GM21576 (cell line): ENCODE results near the gene FRMD5.

Experiments
- ATAC-seq: cut with Tn5 transposase; IDR thresholded peaks from one replicate; pipeline ENCODE4 v1.9.1; 2021; ENCODE audit warnings: mild to moderate bottlenecking, moderate library complexity; ENCODE audit not compliant: unreplicated experiment

Gene FRMD5

GRCh38 chr15:44163370-44163769, 31.7 kb downstream of the FRMD5 start:
- ATAC-seq, result no peak

DNA sequence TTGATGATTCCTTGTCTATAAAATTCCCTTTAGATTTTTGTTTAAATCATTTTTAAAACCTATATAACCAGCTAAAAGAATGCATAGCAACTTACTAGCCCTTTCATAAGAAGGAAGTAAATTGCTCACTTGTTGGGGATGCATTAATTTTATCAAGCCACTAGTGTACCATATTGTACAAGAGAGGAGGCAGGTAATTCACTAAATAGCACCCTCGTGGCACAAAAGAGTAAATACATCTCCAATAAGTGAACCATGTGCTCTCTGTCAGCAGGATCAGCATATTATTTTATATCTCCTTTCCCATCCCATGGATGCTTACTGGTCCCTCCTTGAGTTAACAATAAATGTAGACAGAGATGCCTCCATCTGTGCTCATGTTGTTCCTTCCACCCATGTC, 34.3 kb downstream of the FRMD5 start:
- ATAC-seq, result no peak

- no peak for ATAC-seq
Measured at GRCh38 chr15:44159492-44159891, 35.6 kb downstream of the FRMD5 start.

- no peak for ATAC-seq
Measured at GRCh38 chr15:44158111-44158510, 37.0 kb downstream of the FRMD5 start.

DNA sequence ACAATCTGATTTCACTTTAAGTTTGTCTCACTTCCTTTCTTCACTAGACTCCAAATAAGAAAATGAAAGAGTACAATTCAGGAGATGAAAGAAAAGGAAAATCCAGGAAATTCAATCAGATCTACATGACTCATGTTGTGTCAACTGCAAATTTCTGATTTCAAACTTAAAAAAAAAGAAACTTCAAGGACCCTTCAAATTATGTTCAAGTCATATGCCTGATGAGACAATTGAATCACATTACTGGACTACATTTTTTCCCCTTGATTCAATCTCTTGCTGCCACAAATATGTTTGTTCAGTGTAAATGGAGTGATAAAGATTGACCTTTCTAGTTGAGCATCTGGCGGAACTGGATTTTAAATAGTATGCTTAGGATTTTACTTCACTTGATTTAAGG, 37.4 kb downstream of the FRMD5 start:
- no peak for ATAC-seq

- ATAC-seq, result no peak
Measured at GRCh38 chr15:44153352-44153751, 41.7 kb downstream of the FRMD5 start.

GRCh38 chr15:44149224-44149623, 45.8 kb downstream of the FRMD5 start:
- ATAC-seq, result no peak

- no peak for ATAC-seq
Measured at GRCh38 chr15:44148580-44148979, 46.5 kb downstream of the FRMD5 start.

GRCh38 chr15:44147636-44148035, 47.4 kb downstream of the FRMD5 start:
- ATAC-seq, result no peak

DNA sequence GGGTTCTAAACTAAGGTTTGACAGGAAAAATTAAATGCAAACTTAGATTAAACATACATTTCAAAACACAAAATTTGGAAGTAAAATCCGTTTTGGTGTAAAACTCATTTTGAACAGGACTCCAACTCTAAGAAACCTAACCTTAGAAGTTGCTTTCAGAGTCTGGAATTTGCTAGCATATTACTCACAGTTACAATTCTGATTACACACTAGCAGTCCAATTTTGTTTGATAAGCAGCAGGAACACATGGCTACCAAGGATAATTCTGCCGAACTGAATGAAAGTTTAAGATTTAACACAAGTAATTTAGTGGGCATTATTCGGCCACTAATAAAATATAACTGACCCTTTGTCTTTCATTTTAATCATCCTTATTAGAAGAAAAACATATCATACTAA, 49.6 kb downstream of the FRMD5 start:
- ATAC-seq, result no peak

GRCh38 chr15:44144992-44145391, 50.1 kb downstream of the FRMD5 start:
- no peak for ATAC-seq

DNA sequence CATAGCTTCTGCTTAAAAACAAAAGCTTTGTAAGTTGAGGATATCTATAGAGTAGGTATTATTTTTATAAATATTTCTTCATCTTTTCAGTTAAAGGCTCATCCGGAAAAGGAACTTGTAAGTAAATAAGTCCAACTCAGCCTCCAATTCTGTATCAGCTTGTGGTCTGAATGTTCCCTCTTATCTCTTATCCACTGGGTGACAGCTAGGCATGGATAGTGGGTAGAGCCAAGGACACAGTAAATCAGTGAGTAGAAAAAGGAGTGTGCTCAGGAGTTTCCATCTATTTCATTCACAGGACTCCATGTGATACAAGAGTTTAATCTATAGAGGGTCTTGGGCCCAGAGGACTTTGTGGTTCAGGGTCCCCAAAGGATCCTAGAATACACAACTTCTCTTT, 50.9 kb downstream of the FRMD5 start:
- ATAC-seq, result no peak

- no peak for ATAC-seq
Measured at GRCh38 chr15:44137750-44138149, 57.3 kb downstream of the FRMD5 start.

GRCh38 chr15:44136991-44137477, 58.0 kb downstream of the FRMD5 start:
- ATAC-seq, result no peak

- no peak for ATAC-seq
Measured at GRCh38 chr15:44132057-44132456, 63.0 kb downstream of the FRMD5 start.

DNA sequence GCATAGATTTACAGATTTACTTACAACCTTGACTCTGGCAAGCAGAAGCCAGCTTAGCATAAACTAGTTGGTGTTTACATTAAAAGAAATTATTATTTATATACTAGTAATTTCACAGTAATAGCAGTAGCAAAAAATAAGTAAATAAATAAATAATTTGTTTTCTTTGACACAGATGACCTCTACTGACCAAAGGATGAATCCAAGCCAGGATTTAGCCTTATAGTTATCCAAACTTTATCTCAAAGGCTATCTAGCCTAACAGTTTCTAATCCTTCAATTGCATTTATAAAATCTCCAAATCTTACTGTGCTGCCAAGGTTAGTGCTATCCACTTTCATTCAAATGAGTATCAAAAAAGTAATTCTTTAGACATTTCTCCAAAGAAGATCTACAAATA, 64.3 kb downstream of the FRMD5 start:
- ATAC-seq, result no peak

- no peak for ATAC-seq
Measured at GRCh38 chr15:44129911-44130310, 65.2 kb downstream of the FRMD5 start.

GRCh38 chr15:44128443-44128842, 66.6 kb downstream of the FRMD5 start:
- ATAC-seq, result no peak

DNA sequence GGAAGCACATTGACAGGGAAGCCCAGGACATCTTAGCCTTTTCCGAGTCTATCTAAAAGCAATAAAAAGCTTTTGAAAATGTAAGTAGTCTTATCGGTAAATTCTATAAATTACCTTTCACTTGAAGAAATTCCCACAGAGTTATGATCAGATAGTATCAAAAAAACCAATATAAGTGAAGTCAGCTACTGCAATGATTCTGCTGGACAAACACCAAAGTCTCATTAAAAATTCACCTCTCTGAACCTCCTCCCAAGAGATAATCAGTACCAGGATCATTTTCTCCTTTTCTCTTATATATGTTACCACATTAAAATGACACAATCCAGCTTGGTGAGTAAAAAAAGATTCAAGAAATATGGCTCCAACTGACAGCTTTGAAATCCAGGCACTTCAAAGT, 69.2 kb downstream of the FRMD5 start:
- ATAC-seq, result no peak

DNA sequence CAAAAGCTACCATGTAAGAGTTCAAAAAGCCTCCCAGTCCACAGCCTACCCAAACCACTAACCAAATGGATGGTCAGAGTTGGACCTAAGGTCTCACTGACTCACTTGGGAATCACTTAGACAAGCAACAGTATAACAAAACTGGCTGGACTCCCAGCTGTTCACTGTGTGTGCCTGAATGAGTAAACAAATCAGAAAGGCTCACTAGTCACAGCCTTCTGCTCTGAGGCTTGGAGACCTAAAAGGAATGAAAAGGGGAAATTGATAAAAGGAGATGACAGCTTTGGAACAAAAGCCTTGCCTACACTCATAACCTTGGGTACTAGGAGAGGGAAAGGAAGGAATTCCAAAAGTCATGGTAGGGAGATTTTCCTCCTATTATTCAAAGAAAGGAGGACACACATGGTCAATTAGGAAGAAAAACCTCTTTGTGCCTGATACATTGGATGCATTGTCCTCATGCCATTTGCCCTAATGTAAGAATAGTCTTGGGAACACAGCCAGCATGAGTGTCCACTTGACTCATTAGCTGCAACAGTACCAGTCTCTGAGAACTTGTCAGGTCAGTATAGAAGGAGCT, 92.3 kb downstream of the FRMD5 start:
- ATAC-seq, result no peak

DNA sequence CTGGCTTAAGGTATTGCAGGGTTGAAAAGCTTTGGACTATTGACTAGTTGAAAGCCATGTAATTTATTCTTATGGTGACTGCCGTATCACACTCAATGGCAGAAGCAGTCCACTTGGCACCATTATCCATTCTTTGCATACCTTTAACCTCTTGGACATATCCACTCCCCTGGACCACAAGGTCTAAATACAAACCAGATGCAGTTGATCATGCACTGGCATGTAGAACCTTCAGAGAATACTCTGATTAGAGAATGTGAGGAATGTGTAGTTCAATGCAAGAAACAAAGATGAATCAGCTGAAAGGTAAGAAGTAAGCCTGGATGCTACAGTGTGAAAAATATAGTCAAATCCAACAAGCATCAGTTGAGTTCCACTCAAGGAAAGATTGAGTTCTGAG, 93.1 kb downstream of the FRMD5 start:
- no peak for ATAC-seq

GRCh38 chr15:44101286-44101685, 93.8 kb downstream of the FRMD5 start:
- ATAC-seq, result no peak

GRCh38 chr15:44099671-44100070, 95.4 kb downstream of the FRMD5 start:
- no peak for ATAC-seq
